ENCODE measurements around the gene COL23A1. TPM values are rescaled to one million over a fixed set of nuclear protein-coding genes. Genes with fewer than 3 reads are reported as not detected.

Gene COL23A1
- total RNA-seq, 2 experiments from 2014 or later, result 0.11 TPM; not detected in 1

DNA sequence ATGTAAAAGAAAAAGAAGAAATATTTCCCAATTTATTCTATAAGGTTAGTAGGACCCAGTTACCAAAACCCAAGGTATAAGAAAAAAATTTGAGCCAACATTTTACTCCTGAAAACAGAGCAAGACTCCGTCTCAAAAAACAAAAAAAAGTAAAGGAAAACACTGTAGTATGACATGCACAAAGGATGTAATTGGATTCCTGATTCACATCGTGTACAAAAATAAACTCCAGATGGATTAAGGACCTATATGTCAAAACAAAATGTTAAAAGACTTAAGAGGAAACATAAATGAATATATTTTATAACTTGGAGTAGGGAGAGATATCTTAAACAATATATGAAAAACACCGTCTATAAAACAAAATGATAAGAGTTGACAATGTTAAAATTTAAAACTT lies 371.4 kb downstream of the COL23A1 start:
- H3K27ac Mint-ChIP-seq, result no peak overlapping the region
- ChIA-PET POLR2A (interaction anchor here (0.9 to 16.9 kb wide), 4 partner anchors 12 to 15 kb away, joined by 3 to 431 read pairs (median 68); partner anchors contain the start of genes HNRNPAB and PHYKPL), CTCF (no interaction called here)
- no peaks in the 10 kb centered on the region for H3K27me3 Mint-ChIP-seq
- DNase-seq, result no peak
- TF ChIP-seq, protein P1, sequence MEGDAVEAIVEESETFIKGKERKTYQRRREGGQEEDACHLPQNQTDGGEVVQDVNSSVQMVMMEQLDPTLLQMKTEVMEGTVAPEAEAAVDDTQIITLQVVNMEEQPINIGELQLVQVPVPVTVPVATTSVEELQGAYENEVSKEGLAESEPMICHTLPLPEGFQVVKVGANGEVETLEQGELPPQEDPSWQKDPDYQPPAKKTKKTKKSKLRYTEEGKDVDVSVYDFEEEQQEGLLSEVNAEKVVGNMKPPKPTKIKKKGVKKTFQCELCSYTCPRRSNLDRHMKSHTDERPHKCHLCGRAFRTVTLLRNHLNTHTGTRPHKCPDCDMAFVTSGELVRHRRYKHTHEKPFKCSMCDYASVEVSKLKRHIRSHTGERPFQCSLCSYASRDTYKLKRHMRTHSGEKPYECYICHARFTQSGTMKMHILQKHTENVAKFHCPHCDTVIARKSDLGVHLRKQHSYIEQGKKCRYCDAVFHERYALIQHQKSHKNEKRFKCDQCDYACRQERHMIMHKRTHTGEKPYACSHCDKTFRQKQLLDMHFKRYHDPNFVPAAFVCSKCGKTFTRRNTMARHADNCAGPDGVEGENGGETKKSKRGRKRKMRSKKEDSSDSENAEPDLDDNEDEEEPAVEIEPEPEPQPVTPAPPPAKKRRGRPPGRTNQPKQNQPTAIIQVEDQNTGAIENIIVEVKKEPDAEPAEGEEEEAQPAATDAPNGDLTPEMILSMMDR (IDR thresholded peaks at IDR 0.05), result no peak
- H3K4me3 Mint-ChIP-seq, result no peak overlapping the region
- H3K4me1 Mint-ChIP-seq (ENCODE audit: low read depth), result peaks cover 26% of the 10 kb centered on the region
- intact Hi-C loops (cut with micrococcal nuclease), result no loop called here
- H3K36me3 Mint-ChIP-seq (ENCODE audit: low read depth), result peaks cover 73% of the 10 kb centered on the region
- ATAC-seq, result no peak
- H3K9me3 Mint-ChIP-seq, result no peaks in the 10 kb centered on the region

DNA sequence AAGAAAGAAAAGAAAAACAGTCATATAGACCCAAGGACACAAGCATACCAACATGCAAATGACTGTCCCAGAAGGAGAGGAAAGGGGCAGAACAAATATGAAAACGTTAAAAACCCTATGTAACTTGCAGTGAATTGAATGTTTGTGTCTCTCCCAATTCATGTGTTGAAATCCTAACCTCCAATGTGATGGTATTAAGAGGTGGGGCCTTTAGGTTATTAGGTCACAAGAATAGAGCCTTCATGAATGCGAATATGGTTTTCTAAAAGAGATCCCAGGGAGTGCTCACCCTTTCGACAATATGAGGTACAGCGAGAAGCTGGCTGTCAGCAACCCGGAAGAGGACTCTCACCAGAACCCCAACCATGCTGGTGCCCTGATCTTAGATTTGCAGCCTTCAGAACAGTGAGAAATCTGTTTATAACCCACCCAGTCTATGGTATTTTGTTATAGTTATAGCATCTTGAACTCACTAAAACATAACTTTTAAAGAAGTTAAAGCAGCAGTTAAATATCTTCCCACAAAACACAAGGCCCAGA lies 371.9 kb downstream of the COL23A1 start:
- TF ChIP-seq, protein P1 (IDR thresholded peaks at IDR 0.05), result no peak
- H3K27me3 Mint-ChIP-seq, result no peaks in the 10 kb centered on the region
- H3K36me3 Mint-ChIP-seq (ENCODE audit: low read depth), result peaks cover 73% of the 10 kb centered on the region
- DNase-seq (no peak), ATAC-seq (no peak)
- intact Hi-C loops (cut with micrococcal nuclease), result no loop called here
- H3K9me3 Mint-ChIP-seq, result no peaks in the 10 kb centered on the region
- ChIA-PET POLR2A (interaction anchor here (6.9 to 16.9 kb wide), 2 partner anchors 12 to 16 kb away, joined by 114 to 431 read pairs; partner anchors contain the start of genes HNRNPAB and PHYKPL), CTCF (no interaction called here)
- H3K4me3 Mint-ChIP-seq, result no peak overlapping the region
- no peak overlapping the region for H3K27ac Mint-ChIP-seq
- peaks cover 29% of the 10 kb centered on the region for H3K4me1 Mint-ChIP-seq (ENCODE audit: low read depth)

DNA sequence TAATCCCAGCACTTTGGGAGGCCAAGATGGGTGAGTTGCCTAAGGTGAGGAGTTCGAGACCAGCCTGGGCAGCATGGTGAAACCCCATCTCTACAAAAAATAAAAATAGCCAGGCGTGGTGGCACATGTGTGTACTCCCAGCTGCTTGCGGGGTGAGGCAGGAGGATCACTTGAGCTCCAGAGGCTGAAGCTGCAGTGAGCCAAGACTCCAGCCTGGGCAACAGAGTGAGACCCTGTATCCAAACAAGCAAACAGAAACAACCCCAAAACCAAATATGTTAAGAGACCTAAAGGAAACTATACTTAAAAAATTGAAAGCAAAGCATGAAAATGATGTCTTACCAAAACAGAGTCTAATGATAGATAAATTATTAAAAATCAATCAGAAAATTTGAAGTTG lies 373.4 kb downstream of the COL23A1 start:
- TF ChIP-seq, protein P1 (IDR thresholded peaks at IDR 0.05), result no peak
- intact Hi-C loops (cut with micrococcal nuclease), result no loop called here
- CTCF ChIA-PET, result no interaction called here
- DNase-seq, result no peak
- ATAC-seq, result no peak
- H3K36me3 Mint-ChIP-seq (ENCODE audit: low read depth), result peaks cover 72% of the 10 kb centered on the region
- peaks cover 23% of the 10 kb centered on the region for H3K4me1 Mint-ChIP-seq (ENCODE audit: low read depth)
- no peak overlapping the region for H3K4me3 Mint-ChIP-seq
- H3K9me3 Mint-ChIP-seq, result no peaks in the 10 kb centered on the region
- H3K27ac Mint-ChIP-seq, result no peak overlapping the region
- POLR2A ChIA-PET, result interaction anchor here (6.9 to 16.9 kb wide), 2 partner anchors 11 to 17 kb away, joined by 114 to 431 read pairs; partner anchors contain the start of genes HNRNPAB and PHYKPL
- no peaks in the 10 kb centered on the region for H3K27me3 Mint-ChIP-seq

DNA sequence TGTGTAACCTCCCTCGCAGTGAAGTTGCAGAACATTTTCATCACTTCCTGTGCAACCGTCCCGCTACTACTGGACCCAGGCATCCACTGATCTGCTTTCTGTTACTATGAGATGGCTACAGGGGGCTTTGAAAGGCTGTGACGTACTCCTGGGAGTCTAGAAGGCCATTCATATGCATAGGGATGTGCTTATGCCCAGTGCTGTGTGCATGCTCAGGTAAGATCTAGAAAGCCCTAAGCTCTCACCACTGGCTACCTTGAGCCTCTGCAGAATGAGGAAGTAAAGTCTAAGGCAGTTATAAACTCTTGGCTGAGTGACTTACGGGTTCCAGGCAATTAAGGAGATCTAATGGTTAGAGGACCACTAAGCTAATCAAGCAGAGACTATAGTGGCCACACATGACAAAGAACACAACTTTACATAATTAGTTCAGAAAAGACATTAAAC lies 374.1 kb downstream of the COL23A1 start:
- intact Hi-C loops (cut with micrococcal nuclease), result no loop called here
- POLR2A ChIA-PET, result interaction anchor here (1.6 to 16.9 kb wide), 3 partner anchors 10 to 31 kb away, joined by 5 to 431 read pairs (median 114); partner anchors contain the start of genes HNRNPAB and PHYKPL
- no peaks in the 10 kb centered on the region for H3K9me3 Mint-ChIP-seq
- TF ChIP-seq, protein P1 (IDR thresholded peaks at IDR 0.05), result no peak
- H3K4me3 Mint-ChIP-seq, result no peak overlapping the region
- peaks cover 71% of the 10 kb centered on the region for H3K36me3 Mint-ChIP-seq (ENCODE audit: low read depth)
- CTCF ChIA-PET, result no interaction called here
- H3K4me1 Mint-ChIP-seq (ENCODE audit: low read depth), result peaks cover 20% of the 10 kb centered on the region
- peak overlapping the region; percentile 73 for H3K27ac Mint-ChIP-seq
- ATAC-seq, result peak; percentile 12
- DNase-seq, result no peak
- no peaks in the 10 kb centered on the region for H3K27me3 Mint-ChIP-seq

DNA sequence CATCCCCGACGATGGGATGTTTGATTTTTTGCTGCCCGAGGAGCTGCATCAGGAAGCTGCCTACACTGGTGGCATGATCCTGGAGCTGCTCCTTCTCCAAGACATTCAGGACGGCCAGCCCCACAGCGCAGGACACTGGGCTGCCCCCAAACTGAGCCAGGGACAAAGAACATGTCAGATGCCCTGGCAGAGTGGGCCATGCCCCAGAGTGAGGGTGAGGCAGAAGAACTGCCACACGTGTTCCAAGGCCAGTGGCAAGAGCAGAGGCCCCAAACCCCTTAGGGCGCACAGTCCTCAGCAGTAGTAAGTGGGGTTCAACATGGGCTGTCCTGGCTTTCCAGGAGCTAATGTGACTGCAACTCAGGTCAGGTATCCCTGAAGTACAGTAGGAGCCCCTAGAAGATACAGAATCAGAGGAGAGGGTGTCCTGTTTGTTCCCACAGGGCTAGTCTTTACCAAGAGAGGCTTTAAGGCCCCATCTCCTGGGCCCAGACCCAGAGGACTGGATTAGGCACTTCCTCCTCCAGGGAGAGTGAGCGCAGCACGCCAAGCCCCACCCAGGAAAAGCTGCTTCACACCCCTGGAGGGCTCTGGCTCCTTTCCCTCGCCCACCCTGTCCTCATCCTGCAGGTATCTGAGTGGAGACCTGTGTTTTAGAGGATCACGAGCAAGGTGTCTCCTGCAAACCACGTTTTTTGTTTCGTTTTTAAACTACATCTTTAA lies 374.8 kb downstream of the COL23A1 start:
- ChIA-PET POLR2A (interaction anchor here (1.6 to 16.9 kb wide), 4 partner anchors 9 to 371 kb away, joined by 4 to 431 read pairs (median 60); partner anchors contain the start of genes HNRNPAB and PHYKPL), CTCF (no interaction called here)
- TF ChIP-seq, protein P1 (IDR thresholded peaks at IDR 0.05), result no peak
- Mint-ChIP-seq H3K4me3 (no peak overlapping the region), H3K4me1 (ENCODE audit: low read depth) (peaks cover 17% of the 10 kb centered on the region), H3K36me3 (ENCODE audit: low read depth) (peaks cover 67% of the 10 kb centered on the region), H3K27me3 (no peaks in the 10 kb centered on the region), H3K27ac (peak overlapping the region; percentile 73), H3K9me3 (no peaks in the 10 kb centered on the region)
- DNase-seq (no peak), ATAC-seq (peak; percentile 6)
- intact Hi-C loops (cut with micrococcal nuclease), result no loop called here
